Cardiac muscle cell (in vitro differentiated cells and primary cell): Measurements from ENCODE around the gene CREB3L4. TPM values are rescaled to one million over a fixed set of nuclear protein-coding genes. Genes with fewer than 3 reads are reported as not detected.

Experiments used
- DNase-seq, 2 donors: peaks; one replicate each; pipeline versions ENCODE4 v3.0.0 to v3.0.0-alpha.2; 2010 to 2017; ENCODE audit warnings: low read depth in 1 of 2, low spot score in 1 of 2
- H3K27ac ChIP-seq: fragments of 200-600 bp; sonication (generic); 2 replicates; pipeline ENCODE4 v1.5.1; 2016
- H3K27me3 ChIP-seq: fragments of 200-600 bp; sonication (generic); 2 replicates; pipeline ENCODE4 v1.6.0; 2016; ENCODE audit warnings: control low read depth
- H3K36me3 ChIP-seq: fragments of 200-600 bp; sonication (generic); 2 replicates; pipeline ENCODE4 v1.5.1; 2016; ENCODE audit warnings: control low read depth
- H3K4me1 ChIP-seq: fragments of 200-600 bp; sonication (generic); 2 replicates; pipeline ENCODE4 v1.8.1; 2017; ENCODE audit warnings: low read depth, mild to moderate bottlenecking, mixed run types
- H3K4me3 ChIP-seq: fragments of 200-600 bp; sonication (generic); 2 replicates; pipeline ENCODE4 v1.5.1; 2016; ENCODE audit warnings: mild to moderate bottlenecking
- H3K9me3 ChIP-seq: fragments of 200-600 bp; sonication (generic); 2 replicates; pipeline ENCODE4 v1.5.1; 2017; ENCODE audit warnings: low read depth, mild to moderate bottlenecking, control low read depth
- polyA plus RNA-seq: library from polyadenylated mRNA; unstranded; fragments of >200 nt; fragmentation: Nextera tagmentation; extraction: Ambion mirVana; gene quantifications from 2 replicates; pipeline ENCODE4 v1.2.1, GENCODE V29; 2016
- total RNA-seq: library from RNA; depleted of rRNA; stranded (reverse); fragments of >200 nt; gene quantifications from 2 replicates; pipeline ENCODE4 v1.2.3, GENCODE V29; 2016
- TF ChIP-seq, protein P1 (sequence below): IDR thresholded peaks from 2 replicates; pipeline ENCODE4 v1.5.1; 2012; ENCODE audit warnings: low read depth, mild to moderate bottlenecking, low read length

Gene CREB3L4
- total and polyA plus RNA-seq, 2 experiments from 2014 or later, result 25.3 to 49.5 TPM

DNA sequence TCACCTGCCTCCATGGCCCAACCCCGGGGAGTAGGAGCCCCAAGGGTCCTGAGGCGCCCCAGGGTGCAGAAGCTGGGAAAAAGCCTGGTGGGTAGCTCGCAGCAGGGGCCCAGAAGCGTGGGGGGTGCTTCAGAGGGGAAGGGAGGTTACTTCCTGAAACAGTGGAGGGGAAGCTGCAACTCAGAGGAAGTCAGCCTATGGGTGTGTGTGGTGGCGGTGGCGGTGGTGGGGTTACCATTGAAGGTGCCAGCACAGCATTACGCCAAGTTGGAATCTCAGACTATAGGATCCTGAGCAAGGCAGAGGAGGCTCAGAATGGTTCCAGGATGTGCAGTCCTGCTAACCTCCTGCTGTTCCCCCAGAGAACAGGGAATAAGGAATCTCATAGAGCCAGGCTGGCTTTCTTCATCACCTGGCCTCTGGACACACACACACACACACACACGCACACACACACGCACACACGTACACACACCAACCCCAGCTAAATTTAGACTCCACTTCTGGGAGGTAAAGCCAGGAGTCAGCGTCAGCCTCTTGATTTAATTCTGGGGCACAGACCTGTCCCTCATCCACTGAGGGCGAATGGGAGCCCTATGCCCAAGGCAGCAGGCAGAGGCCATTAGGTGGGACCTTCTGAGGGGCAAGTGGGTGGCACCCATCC lies 22.4 kb upstream of the CREB3L4 start:
- Histone ChIP-seq H3K36me3 (peaks cover 30% of the 10 kb centered on the region), H3K27me3 (no peaks in the 10 kb centered on the region), H3K4me1 (peaks cover 5% of the 10 kb centered on the region), H3K4me3 (peak overlapping the region; percentile 99), H3K27ac (peak overlapping the region; percentile 90), H3K9me3 (no peaks in the 10 kb centered on the region)
- TF ChIP-seq, protein P1, sequence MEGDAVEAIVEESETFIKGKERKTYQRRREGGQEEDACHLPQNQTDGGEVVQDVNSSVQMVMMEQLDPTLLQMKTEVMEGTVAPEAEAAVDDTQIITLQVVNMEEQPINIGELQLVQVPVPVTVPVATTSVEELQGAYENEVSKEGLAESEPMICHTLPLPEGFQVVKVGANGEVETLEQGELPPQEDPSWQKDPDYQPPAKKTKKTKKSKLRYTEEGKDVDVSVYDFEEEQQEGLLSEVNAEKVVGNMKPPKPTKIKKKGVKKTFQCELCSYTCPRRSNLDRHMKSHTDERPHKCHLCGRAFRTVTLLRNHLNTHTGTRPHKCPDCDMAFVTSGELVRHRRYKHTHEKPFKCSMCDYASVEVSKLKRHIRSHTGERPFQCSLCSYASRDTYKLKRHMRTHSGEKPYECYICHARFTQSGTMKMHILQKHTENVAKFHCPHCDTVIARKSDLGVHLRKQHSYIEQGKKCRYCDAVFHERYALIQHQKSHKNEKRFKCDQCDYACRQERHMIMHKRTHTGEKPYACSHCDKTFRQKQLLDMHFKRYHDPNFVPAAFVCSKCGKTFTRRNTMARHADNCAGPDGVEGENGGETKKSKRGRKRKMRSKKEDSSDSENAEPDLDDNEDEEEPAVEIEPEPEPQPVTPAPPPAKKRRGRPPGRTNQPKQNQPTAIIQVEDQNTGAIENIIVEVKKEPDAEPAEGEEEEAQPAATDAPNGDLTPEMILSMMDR, result no peak
- DNase-seq, result peak; percentile 56 to 77

DNA sequence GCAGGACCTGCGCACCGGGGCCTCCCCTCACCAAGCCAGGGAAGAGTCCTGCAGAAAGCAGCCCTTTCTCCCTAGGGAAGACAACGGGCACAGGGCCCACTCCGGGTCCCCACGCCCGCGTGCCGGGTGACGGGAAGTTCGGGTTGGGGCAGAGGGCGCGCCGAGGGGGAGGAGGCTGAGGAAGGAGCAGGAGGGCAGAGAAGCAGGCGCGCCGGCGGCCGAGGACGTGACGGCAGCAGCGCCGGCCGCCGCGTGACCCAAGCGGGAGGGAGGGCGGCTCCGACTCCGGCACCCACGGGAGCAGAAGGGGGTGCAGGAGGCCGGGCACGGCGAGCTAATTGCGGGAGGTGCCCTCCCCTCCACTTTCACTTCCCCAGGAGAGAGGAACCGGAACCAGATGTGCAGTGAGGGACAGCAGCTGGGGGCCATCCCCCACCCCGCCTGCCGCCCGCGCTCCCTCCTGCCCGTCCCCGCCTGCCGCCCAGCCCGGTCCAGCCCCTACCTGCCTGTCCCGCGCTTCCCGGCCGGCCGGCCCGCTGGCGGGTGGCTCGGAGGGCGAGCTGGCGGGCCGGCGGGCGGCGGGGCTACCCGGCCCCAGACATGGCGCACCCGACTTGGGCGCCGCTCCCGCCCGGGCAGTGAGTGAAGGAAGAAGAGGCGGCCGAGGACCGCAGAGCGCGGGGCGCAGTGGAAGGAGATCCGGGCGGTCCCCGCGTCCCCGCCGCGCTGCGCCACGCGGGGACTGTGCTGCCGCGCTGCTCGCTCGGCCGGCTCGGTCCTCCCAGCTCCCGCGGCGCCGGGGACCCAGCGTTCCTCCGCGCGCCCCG lies 21.7 kb upstream of the CREB3L4 start:
- TF ChIP-seq, protein P1, result no peak
- Histone ChIP-seq H3K36me3 (peaks cover 35% of the 10 kb centered on the region), H3K27me3 (no peaks in the 10 kb centered on the region), H3K4me1 (peaks cover 5% of the 10 kb centered on the region), H3K9me3 (no peaks in the 10 kb centered on the region), H3K27ac (peak overlapping the region; percentile 90), H3K4me3 (peak overlapping the region; percentile 99)
- peak; percentile 74 to 85 for DNase-seq

DNA sequence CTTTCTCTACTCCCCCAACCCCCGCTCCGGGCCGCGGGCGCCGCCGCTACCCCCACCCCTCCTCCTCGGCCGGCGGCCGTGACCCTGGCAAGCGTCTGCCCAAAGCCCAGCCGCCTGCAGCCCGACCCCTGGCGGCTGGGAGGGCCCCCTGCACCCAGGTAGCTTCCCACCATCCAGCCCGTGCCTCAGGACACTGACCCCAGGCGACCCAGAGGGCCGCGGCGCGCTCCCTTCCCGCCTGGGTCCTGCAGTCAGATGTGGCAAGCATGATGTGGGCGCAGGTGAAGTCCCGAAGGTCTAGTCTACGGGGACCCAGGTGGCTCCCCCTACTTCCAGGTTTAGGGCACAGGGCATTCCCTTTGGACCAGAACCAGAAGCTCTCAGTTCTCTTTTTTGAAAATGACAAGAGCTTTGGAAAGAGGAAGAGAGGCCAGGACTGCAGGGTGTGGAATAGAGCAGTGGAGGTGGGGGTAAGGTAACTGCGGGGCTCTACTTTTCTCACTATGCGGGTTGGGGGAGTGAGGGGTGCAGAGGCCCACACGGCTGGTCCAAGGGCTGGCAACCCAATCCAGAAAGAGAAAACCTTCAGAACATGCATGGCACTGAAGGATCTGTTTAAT lies 21.0 kb upstream of the CREB3L4 start, which contains the start of gene DENND4B:
DENND4B (minus strand) TSS at position 97 of the 620 bp plus-strand sequence. CDS start 2,344 bp downstream, outside the sequence.
- Histone ChIP-seq H3K36me3 (peaks cover 42% of the 10 kb centered on the region), H3K27ac (peak within 1 kb of the TSS; percentile 90), H3K27me3 (no peaks in the 10 kb centered on the region)

DNA sequence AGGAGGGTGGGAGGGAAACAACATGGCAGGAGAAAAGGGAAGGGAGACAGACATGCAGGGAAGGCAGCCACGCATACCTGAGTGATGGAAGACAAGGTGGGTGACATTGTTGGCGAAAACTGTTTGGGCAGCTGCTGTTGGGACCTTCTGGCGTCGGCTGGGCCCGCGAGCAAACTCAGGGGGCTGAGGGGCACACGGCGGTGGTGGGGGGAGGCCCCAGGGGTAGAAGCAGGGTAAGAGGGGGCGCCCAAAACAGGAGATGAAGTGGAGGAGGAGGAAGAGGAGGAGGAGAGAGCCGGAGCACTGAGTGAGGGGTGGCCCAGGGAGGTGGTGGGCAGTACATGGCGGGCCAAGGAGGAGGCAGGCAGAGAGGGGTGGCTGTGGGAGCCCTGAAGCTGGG lies 16.5 kb upstream of the CREB3L4 start:
- TF ChIP-seq, protein P1, result no peak
- no peaks in the 10 kb centered on the region for H3K9me3 ChIP-seq
- H3K36me3 ChIP-seq, result peaks cover 38% of the 10 kb centered on the region
- peaks cover 12% of the 10 kb centered on the region for H3K4me1 ChIP-seq
- H3K27ac ChIP-seq, result no peak overlapping the region
- no peak for DNase-seq
- no peaks in the 10 kb centered on the region for H3K27me3 ChIP-seq
- no peak overlapping the region for H3K4me3 ChIP-seq

More for the DNA sequence above, 21.0 kb upstream of the CREB3L4 start, which contains the start of gene DENND4B:
- DNase-seq, result peak; percentile 87 to 91
- Histone ChIP-seq H3K4me1 (peaks cover 5% of the 10 kb centered on the region), H3K4me3 (peak within 1 kb of the TSS; percentile 99), H3K9me3 (no peaks in the 10 kb centered on the region)
- TF ChIP-seq, protein P1, result peak; percentile 85

DNA sequence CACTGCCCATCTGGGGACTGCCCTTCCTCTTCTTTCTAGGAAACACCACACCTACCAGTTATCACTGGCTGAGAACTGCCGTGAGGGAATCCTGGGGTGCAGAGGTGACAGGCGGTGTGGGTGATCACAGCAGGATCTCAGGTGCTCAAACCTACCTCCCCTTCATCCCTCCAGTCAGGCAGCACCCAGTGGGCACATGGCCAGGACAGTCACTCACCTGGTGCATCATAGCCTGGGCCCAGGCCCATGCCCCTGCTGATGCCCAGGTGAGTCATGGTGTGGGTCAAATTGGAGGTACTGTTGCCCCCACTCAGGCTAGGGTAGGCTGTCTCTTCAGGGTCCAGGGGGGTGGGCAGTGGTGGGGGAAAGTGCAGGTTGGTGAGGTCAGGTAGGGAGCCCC lies 15.9 kb upstream of the CREB3L4 start:
- Histone ChIP-seq H3K4me3 (no peak overlapping the region), H3K4me1 (peaks cover 18% of the 10 kb centered on the region), H3K9me3 (no peaks in the 10 kb centered on the region), H3K36me3 (peaks cover 38% of the 10 kb centered on the region), H3K27ac (no peak overlapping the region), H3K27me3 (no peaks in the 10 kb centered on the region)
- DNase-seq, result no peak
- TF ChIP-seq, protein P1, result no peak
